ENCODE results near the gene COASY. TPM values are rescaled to one million over a fixed set of nuclear protein-coding genes. Genes with fewer than 3 reads are reported as not detected.

COASY gene
- total RNA-seq, 1 donor from 2014 or later, result 61.4 TPM

- H3K36me3 Mint-ChIP-seq, result peaks cover 22% of the 10 kb centered on the region
These were observed 29.5 kb downstream of the COASY start for GRCh38 chr17:42591411-42591810.

GRCh38 chr17:42596386-42596785 lies 34.4 kb downstream of the COASY start:
- Mint-ChIP-seq H3K36me3 (peaks cover 3% of the 10 kb centered on the region), H3K27ac (peak overlapping the region; percentile 15), H3K27me3 (ENCODE audit: low read depth) (no peaks in the 10 kb centered on the region), H3K4me1 (peaks cover 19% of the 10 kb centered on the region), H3K4me3 (no peak overlapping the region), H3K9me3 (no peaks in the 10 kb centered on the region)
- DNase-seq (ENCODE audit: low spot score in 2 of 2, unreplicated experiment in 2 of 2), result no peak
- TF ChIP-seq CTCF (IDR thresholded peaks at IDR 0.05; ENCODE audit: unreplicated experiment), result no peak

More at GRCh38 chr17:42591411-42591810, 29.5 kb downstream of the COASY start:
- no peak for TF ChIP-seq CTCF (IDR thresholded peaks at IDR 0.05; ENCODE audit: unreplicated experiment)
- Mint-ChIP-seq H3K27me3 (ENCODE audit: low read depth) (no peaks in the 10 kb centered on the region), H3K4me3 (no peak overlapping the region), H3K27ac (no peak overlapping the region), H3K4me1 (peaks cover 4% of the 10 kb centered on the region), H3K9me3 (no peaks in the 10 kb centered on the region)
- no peak for DNase-seq (ENCODE audit: low spot score in 2 of 2, unreplicated experiment in 2 of 2)

- H3K4me1 Mint-ChIP-seq, result peaks cover 21% of the 10 kb centered on the region
- H3K27ac Mint-ChIP-seq, result peak overlapping the region; percentile 68
- TF ChIP-seq CTCF (IDR thresholded peaks at IDR 0.05; ENCODE audit: unreplicated experiment), result no peak
- peaks cover 3% of the 10 kb centered on the region for H3K36me3 Mint-ChIP-seq
- no peak for DNase-seq (ENCODE audit: low spot score in 2 of 2, unreplicated experiment in 2 of 2)
- H3K9me3 Mint-ChIP-seq, result no peaks in the 10 kb centered on the region
- no peak overlapping the region for H3K4me3 Mint-ChIP-seq
- no peaks in the 10 kb centered on the region for H3K27me3 Mint-ChIP-seq (ENCODE audit: low read depth)
These were observed 37.0 kb downstream of the COASY start for GRCh38 chr17:42598905-42599304.

- H3K4me3 Mint-ChIP-seq, result no peak overlapping the region
- H3K9me3 Mint-ChIP-seq, result no peaks in the 10 kb centered on the region
- no peaks in the 10 kb centered on the region for H3K27me3 Mint-ChIP-seq (ENCODE audit: low read depth)
- TF ChIP-seq CTCF (IDR thresholded peaks at IDR 0.05; ENCODE audit: unreplicated experiment), result no peak
- H3K27ac Mint-ChIP-seq, result peak overlapping the region; percentile 66
- H3K4me1 Mint-ChIP-seq, result peaks cover 36% of the 10 kb centered on the region
- H3K36me3 Mint-ChIP-seq, result peaks cover 2% of the 10 kb centered on the region
- no peak for DNase-seq (ENCODE audit: low spot score in 2 of 2, unreplicated experiment in 2 of 2)
These were observed 41.4 kb downstream of the COASY start for GRCh38 chr17:42603318-42603717.

- peak overlapping the region; percentile 97 for H3K27ac Mint-ChIP-seq
- peak overlapping the region; percentile 94 for H3K4me3 Mint-ChIP-seq
- peaks cover 7% of the 10 kb centered on the region for H3K36me3 Mint-ChIP-seq
- H3K27me3 Mint-ChIP-seq (ENCODE audit: low read depth), result no peaks in the 10 kb centered on the region
- H3K4me1 Mint-ChIP-seq, result peaks cover 34% of the 10 kb centered on the region
- no peaks in the 10 kb centered on the region for H3K9me3 Mint-ChIP-seq
- TF ChIP-seq CTCF (IDR thresholded peaks at IDR 0.05; ENCODE audit: unreplicated experiment), result no peak
- DNase-seq (ENCODE audit: low spot score in 2 of 2, unreplicated experiment in 2 of 2), result no peak
These were observed 45.8 kb downstream of the COASY start for GRCh38 chr17:42607769-42608168.

Data from mesothelial cell of epicardium (in vitro differentiated cells).